HG03460 (cell line): Measurements from ENCODE around the gene OR51T1.

ENCODE experiments used
- ATAC-seq: cut with Tn5 transposase; IDR thresholded peaks from one replicate; pipeline ENCODE4 v1.9.1; 2021; ENCODE audit not compliant: unreplicated experiment

Gene OR51T1

DNA sequence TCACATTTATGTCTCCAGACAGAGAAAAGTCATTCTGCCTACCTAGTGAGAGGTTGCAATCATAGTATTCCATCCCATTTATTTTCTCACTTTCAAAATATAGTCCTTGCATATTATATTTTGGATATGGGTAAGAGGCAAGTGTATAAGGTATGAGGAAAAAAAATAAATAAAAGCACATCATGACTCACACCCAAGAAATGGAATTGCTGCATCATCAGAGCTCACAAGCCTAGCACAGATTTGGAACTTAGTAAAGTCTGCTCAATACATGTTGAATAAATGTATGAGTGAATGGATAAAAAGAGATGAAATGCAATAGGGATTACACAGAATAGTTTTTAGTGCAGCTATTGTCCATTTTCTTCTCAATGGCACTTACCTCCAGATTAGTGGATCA, 44.9 kb downstream of the OR51T1 start:
- ATAC-seq, result no peak
